Stimulated activated CD8-positive, alpha-beta memory T cell treated with anti-CD3 and anti-CD28 coated beads, Interleukin-4, amount 100 ng/mL, for 24 hours (primary cell): Measurements from ENCODE around the gene HIGD2B.
A peak's percentile ranks its signal among the peaks of the same experiment; 100 is the strongest.
"Not testable (repeated sequence)": the region's sequence is repeated elsewhere in the genome, so short reads cannot be mapped to it uniquely, and the experiment has no call there.

Source experiments
- DNase-seq: peaks from one replicate; pipeline ENCODE4 v3.0.0-alpha.2; 2020; ENCODE audit warnings: low read depth

The HIGD2B gene

GRCh38 chr15:72685925-72686794 lies at the start of gene HIGD2B, which contains the start of gene BBS4:
TSS of gene HIGD2B (minus strand) at chr15:72686182. CDS start at chr15:72676374, 9,808 bp downstream.
TSS of gene BBS4 (plus strand) at chr15:72686207. CDS start at chr15:72686228, 21 bp downstream.
- DNase-seq: peak; percentile 79

- DNase-seq: no peak
Measured at GRCh38 chr15:72735111-72735510, 49.1 kb upstream of the HIGD2B start.

- DNase-seq: no peak
Measured at GRCh38 chr15:72733941-72734738, 48.2 kb upstream of the HIGD2B start.

- DNase-seq: no peak
Measured at GRCh38 chr15:72732516-72732915, 46.5 kb upstream of the HIGD2B start.

GRCh38 chr15:72732086-72732485 lies 46.1 kb upstream of the HIGD2B start:
- DNase-seq: no peak

- DNase-seq: no peak
Measured at GRCh38 chr15:72728821-72729220, 42.8 kb upstream of the HIGD2B start.

- not testable (repeated sequence) for DNase-seq
Measured at GRCh38 chr15:72728249-72728648, 42.3 kb upstream of the HIGD2B start.

GRCh38 chr15:72727154-72727553 lies 41.2 kb upstream of the HIGD2B start:
- no peak for DNase-seq

- DNase-seq: not testable (repeated sequence)
Measured at GRCh38 chr15:72725851-72726250, 39.9 kb upstream of the HIGD2B start.

GRCh38 chr15:72725446-72725845 lies 39.5 kb upstream of the HIGD2B start:
- DNase-seq: no peak

GRCh38 chr15:72724028-72724427 lies 38.0 kb upstream of the HIGD2B start:
- no peak for DNase-seq

- peak; percentile 40 for DNase-seq
Measured at GRCh38 chr15:72722071-72722696, 36.2 kb upstream of the HIGD2B start.

- not testable (repeated sequence) for DNase-seq
Measured at GRCh38 chr15:72708551-72709303, 22.7 kb upstream of the HIGD2B start.

- no peak for DNase-seq
Measured at GRCh38 chr15:72706266-72706665, 20.3 kb upstream of the HIGD2B start.

- no peak for DNase-seq
Measured at GRCh38 chr15:72700076-72700475, 14.1 kb upstream of the HIGD2B start.

GRCh38 chr15:72698938-72699337 lies 13.0 kb upstream of the HIGD2B start:
- no peak for DNase-seq

- DNase-seq: no peak
Measured at GRCh38 chr15:72690938-72691337, 5.0 kb upstream of the HIGD2B start.

GRCh38 chr15:72688697-72689096 lies 2.7 kb upstream of the HIGD2B start:
- no peak for DNase-seq

GRCh38 chr15:72685301-72685924 lies 569 bp downstream of the HIGD2B start:
- no peak for DNase-seq

- DNase-seq: no peak
Measured at GRCh38 chr15:72682772-72683171, 3.2 kb downstream of the HIGD2B start.

- no peak for DNase-seq
Measured at GRCh38 chr15:72680931-72681330, 5.1 kb downstream of the HIGD2B start.
